Fibroblast of lung (primary cell): ENCODE results near the gene C17orf58.

Experiments
- EZH2 ChIP-seq: IDR thresholded peaks from 2 replicates; pipeline ENCODE4 v1.5.1; 2012; ENCODE audit warnings: low read length, control low read depth, mild to moderate bottlenecking; ENCODE audit errors: missing control alignments
- TF ChIP-seq, protein P1 (sequence below), 2 donors: IDR thresholded peaks in 1 of 2; conservative IDR thresholded peaks in 1 of 2; 1 replicate in 1 of 2; 2 replicates in 1 of 2; pipeline ENCODE4 v1.5.1; 2011 to 2012; ENCODE audit warnings: low read length in 2 of 2, control low read depth in 1 of 2, inconsistent platforms in 1 of 2, low read depth in 1 of 2, mild to moderate bottlenecking in 1 of 2

- TF ChIP-seq, protein P1, sequence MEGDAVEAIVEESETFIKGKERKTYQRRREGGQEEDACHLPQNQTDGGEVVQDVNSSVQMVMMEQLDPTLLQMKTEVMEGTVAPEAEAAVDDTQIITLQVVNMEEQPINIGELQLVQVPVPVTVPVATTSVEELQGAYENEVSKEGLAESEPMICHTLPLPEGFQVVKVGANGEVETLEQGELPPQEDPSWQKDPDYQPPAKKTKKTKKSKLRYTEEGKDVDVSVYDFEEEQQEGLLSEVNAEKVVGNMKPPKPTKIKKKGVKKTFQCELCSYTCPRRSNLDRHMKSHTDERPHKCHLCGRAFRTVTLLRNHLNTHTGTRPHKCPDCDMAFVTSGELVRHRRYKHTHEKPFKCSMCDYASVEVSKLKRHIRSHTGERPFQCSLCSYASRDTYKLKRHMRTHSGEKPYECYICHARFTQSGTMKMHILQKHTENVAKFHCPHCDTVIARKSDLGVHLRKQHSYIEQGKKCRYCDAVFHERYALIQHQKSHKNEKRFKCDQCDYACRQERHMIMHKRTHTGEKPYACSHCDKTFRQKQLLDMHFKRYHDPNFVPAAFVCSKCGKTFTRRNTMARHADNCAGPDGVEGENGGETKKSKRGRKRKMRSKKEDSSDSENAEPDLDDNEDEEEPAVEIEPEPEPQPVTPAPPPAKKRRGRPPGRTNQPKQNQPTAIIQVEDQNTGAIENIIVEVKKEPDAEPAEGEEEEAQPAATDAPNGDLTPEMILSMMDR (conservative IDR thresholded peaks at IDR 0.05 in 1 of 2, IDR thresholded peaks at IDR 0.05 in 1 of 2; ENCODE audit: low read depth in 1 of 2, low read length in 2 of 2) = peak; percentile 8 to 25
- no peak for TF ChIP-seq EZH2
Measured at GRCh38 chr17:68019675-68020408, 23.6 kb upstream of the C17orf58 start.
